Ishikawa (cell line): ENCODE data around the gene COPS8.

Experiments used
- CEBPB ChIP-seq: IDR thresholded peaks from 2 replicates; pipeline ENCODE4 v1.6.1; 2012
- CREB1 ChIP-seq: IDR thresholded peaks from 2 replicates; pipeline ENCODE4 v1.6.1; 2012; ENCODE audit warnings: low read depth
- EGR1 ChIP-seq: IDR thresholded peaks from 2 replicates; pipeline ENCODE4 v1.6.1; 2012
- EP300 ChIP-seq: IDR thresholded peaks from 2 replicates; pipeline ENCODE4 v1.6.1; 2012; ENCODE audit warnings: borderline replicate concordance
- FOXM1 ChIP-seq: IDR thresholded peaks from 2 replicates; pipeline ENCODE4 v1.6.1; 2012; ENCODE audit warnings: low read depth, borderline replicate concordance
- NFIC ChIP-seq: IDR thresholded peaks from 2 replicates; pipeline ENCODE4 v1.6.1; 2012
- RAD21 ChIP-seq: IDR thresholded peaks from 2 replicates; pipeline ENCODE4 v1.6.1; 2012; ENCODE audit warnings: low read depth
- TAF1 ChIP-seq: IDR thresholded peaks from 2 replicates; pipeline ENCODE4 v1.6.1; 2012; ENCODE audit warnings: low read depth, mild to moderate bottlenecking
- TCF12 ChIP-seq: IDR thresholded peaks from 2 replicates; pipeline ENCODE4 v1.6.1; 2012; ENCODE audit warnings: low read depth
- TEAD4 ChIP-seq: IDR thresholded peaks from 2 replicates; pipeline ENCODE4 v1.6.1; 2012
- YY1 ChIP-seq: IDR thresholded peaks from 2 replicates; pipeline ENCODE4 v1.6.1; 2012; ENCODE audit warnings: low read depth
- ZBTB7A ChIP-seq: IDR thresholded peaks from 2 replicates; pipeline ENCODE4 v1.6.1; 2012; ENCODE audit warnings: low read depth
- TF ChIP-seq, protein P1 (sequence below): IDR thresholded peaks from 2 replicates; pipeline ENCODE4 v1.6.1; 2012
- TF ChIP-seq, protein P2 (sequence below): IDR thresholded peaks from 2 replicates; pipeline ENCODE4 v1.6.1; 2012
- TF ChIP-seq, protein P3 (sequence below): IDR thresholded peaks from 2 replicates; pipeline ENCODE4 v1.6.1; 2012; ENCODE audit warnings: low read depth, mild to moderate bottlenecking

Gene COPS8

DNA sequence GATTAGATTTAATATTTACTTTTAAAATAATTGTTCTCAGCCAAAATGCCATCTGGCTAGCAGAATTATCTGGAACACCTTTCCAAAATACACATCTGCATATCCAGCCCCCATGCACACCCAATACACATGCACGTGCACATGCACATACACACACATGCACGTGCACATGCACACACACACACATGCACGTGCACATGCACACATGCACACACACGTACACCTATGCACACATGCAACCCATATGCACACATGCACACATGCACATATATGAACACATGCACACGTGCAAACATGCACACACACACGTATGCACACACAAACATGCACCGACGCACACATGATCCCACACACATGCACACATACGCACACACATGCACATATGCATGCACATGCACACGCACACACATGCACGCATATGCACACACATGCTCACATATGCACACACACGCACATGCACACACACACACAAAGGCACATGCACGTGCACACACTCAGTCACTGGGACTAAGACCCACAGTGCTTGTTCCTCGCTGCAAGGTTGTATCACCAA lies 53.5 kb downstream of the COPS8 start:
- TF ChIP-seq NFIC (no peak), CREB1 (no peak), TCF12 (no peak), TAF1 (no peak), ZBTB7A (no peak), FOXM1 (no peak), RAD21 (no peak), EP300 (no peak), YY1 (no peak), TEAD4 (no peak), EGR1 (no peak), CEBPB (no peak)
- TF ChIP-seq, protein P1, sequence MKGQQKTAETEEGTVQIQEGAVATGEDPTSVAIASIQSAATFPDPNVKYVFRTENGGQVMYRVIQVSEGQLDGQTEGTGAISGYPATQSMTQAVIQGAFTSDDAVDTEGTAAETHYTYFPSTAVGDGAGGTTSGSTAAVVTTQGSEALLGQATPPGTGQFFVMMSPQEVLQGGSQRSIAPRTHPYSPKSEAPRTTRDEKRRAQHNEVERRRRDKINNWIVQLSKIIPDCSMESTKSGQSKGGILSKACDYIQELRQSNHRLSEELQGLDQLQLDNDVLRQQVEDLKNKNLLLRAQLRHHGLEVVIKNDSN, result no peak
- TF ChIP-seq, protein P2, sequence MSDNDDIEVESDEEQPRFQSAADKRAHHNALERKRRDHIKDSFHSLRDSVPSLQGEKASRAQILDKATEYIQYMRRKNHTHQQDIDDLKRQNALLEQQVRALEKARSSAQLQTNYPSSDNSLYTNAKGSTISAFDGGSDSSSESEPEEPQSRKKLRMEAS, result no peak
- TF ChIP-seq, protein P3, sequence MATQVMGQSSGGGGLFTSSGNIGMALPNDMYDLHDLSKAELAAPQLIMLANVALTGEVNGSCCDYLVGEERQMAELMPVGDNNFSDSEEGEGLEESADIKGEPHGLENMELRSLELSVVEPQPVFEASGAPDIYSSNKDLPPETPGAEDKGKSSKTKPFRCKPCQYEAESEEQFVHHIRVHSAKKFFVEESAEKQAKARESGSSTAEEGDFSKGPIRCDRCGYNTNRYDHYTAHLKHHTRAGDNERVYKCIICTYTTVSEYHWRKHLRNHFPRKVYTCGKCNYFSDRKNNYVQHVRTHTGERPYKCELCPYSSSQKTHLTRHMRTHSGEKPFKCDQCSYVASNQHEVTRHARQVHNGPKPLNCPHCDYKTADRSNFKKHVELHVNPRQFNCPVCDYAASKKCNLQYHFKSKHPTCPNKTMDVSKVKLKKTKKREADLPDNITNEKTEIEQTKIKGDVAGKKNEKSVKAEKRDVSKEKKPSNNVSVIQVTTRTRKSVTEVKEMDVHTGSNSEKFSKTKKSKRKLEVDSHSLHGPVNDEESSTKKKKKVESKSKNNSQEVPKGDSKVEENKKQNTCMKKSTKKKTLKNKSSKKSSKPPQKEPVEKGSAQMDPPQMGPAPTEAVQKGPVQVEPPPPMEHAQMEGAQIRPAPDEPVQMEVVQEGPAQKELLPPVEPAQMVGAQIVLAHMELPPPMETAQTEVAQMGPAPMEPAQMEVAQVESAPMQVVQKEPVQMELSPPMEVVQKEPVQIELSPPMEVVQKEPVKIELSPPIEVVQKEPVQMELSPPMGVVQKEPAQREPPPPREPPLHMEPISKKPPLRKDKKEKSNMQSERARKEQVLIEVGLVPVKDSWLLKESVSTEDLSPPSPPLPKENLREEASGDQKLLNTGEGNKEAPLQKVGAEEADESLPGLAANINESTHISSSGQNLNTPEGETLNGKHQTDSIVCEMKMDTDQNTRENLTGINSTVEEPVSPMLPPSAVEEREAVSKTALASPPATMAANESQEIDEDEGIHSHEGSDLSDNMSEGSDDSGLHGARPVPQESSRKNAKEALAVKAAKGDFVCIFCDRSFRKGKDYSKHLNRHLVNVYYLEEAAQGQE, result no peak

DNA sequence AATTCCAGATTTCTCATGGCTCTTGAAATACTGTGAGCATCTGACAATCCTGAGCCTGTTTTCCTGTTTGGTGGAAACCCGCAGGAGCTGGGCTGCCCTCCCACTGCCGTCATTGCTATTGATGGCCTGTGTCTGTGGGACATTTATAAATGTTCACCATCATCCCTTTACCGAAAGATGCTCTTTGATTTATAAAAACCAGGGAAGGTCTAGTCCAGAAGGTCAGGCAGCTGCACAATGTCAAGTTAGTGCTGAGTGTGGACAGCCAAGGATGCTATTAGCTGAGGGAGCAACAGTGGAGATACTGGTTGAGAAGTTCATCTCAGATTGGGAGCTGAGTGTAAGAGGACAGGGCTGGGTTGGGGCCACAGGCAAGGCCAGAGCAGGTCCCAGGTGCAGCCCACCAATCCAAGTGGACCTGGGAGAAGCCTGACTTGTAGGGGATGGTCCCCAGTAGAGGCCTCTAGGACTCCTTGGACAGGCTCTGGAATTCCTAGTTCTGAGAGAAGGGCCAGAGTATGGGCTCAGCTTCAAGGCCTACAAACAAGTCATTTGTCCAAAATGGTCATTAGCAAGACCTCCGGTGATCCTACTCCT lies 55.1 kb downstream of the COPS8 start:
- TF ChIP-seq, protein P2, result no peak
- TF ChIP-seq CREB1 (no peak), EP300 (no peak), TAF1 (no peak), EGR1 (no peak), TCF12 (no peak)
- TF ChIP-seq, protein P1, result no peak

DNA sequence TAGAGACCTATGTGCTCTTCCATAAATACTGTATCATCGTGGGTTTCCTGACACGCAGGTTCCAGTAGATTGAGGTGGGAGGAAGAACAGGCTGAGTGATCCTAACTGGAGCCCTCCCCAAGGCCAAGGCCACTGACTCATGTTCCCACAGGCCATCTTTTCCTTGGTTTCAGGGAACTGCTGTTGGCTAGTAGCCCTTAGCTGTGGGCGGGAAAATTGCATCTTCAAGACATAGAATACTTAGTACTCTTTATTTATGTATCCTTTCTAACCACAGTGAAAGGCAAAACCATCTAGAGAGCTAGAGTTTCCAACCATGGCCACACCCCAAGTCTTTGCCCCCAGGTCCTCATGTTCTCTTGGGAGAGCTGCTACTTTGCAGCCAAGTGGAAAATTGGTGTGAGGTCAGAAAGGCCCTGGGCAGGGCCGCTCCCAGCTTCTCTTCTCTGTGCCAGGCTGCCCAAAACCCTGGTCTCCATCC lies 55.9 kb downstream of the COPS8 start:
- TF ChIP-seq YY1 (no peak), EGR1 (no peak), CEBPB (no peak), NFIC (no peak), TCF12 (no peak), FOXM1 (no peak), TAF1 (no peak), ZBTB7A (no peak), CREB1 (no peak), TEAD4 (no peak), RAD21 (no peak), EP300 (no peak)
- TF ChIP-seq, protein P3, result no peak
- TF ChIP-seq, protein P1, result no peak
- TF ChIP-seq, protein P2, result no peak

DNA sequence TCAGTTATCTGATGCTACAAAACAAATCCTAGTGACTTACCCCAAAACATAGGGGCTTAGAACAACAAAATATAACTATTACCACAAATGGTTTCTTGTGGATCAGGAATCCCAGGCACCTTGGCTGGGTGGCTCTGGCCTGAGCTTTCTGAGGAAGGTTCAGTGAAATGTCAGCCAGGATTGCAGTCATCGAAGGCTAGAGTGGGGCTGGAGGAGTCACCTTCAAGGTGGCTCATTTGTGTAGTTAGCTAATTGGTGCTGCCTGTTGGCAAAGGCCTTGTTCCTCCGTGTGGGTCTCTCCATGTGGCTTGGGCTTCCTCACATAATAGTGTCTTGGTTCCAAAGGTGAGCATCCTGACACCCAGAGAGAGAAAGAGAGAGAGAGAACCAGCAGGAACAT lies 57.4 kb downstream of the COPS8 start:
- TF ChIP-seq EP300 (no peak), YY1 (no peak), TEAD4 (no peak), FOXM1 (no peak), TCF12 (no peak), RAD21 (no peak), EGR1 (no peak), TAF1 (no peak)
- TF ChIP-seq, protein P2, result no peak

DNA sequence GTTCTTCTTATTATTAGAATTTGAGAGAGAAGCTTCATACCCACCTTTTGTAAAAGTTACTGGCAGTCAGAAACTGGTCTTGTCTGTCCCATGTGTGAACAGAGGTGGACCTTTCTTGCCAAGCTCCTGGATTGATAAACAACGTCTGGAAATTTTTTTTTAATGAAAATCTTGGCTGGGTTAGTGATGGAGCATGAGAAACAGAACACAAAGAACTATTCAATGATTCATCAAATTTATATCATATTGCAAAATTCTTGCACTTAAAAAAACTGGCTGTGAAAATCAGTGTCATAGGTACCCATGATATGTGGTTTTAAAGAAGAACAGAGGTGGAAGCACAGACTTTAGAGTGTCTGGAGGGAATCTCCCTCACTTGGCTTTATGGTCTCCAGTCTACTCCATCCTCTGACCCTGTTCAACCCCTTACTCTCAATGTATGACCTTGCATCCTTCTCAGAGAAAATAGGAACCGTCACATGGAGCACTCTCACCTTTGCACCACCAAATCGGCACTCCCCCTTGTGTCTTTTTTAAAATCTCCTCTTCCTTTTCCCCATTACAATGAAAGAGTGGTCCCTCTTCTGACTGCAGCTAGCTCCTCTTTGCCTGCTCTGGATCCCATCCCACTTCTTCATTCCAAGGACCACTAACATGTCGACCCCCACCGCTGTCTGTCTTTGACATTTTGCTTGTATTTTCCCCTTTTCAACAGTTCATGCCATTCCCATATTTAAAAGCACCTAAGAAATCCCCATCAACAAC lies 58.2 kb downstream of the COPS8 start:
- no peak for TF ChIP-seq ZBTB7A
